NCI-H1105 treated with DMSO at 0.1 percent for 48 hours (cell line): Measurements from ENCODE around the gene SCN3A.
A peak's percentile ranks its signal among the peaks of the same experiment; 100 is the strongest.

ENCODE experiments used
- DNase-seq: peaks from one replicate; lab custom pipeline; 2025; lab: John Stamatoyannopoulos, UW

SCN3A gene

GRCh38 chr2:165191096-165191728 lies 12.6 kb downstream of the SCN3A start:
- DNase-seq: peak; percentile 44

DNA sequence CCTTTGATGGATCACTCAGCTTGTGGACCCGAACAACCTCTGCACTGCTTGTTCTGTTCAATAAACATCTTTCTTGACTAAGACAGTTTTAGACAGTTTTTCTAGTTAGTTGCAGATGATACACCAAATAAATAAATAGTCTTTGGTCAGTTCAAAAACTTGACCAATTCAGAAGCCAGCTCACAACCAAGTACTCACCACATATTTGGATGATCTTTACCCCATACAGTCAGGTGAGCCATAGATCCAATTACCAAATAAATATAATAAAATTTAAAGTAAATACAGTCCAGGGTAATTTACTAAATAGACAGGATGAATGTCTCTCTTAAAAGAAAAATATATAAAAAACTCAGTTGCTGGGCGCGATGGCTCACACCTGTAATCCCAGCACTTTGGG lies 18.2 kb downstream of the SCN3A start:
- DNase-seq: no peak

- no peak for DNase-seq
Measured at GRCh38 chr2:165182029-165182428, 21.8 kb downstream of the SCN3A start.

- no peak for DNase-seq
Measured at GRCh38 chr2:165176780-165177179, 27.1 kb downstream of the SCN3A start.

DNA sequence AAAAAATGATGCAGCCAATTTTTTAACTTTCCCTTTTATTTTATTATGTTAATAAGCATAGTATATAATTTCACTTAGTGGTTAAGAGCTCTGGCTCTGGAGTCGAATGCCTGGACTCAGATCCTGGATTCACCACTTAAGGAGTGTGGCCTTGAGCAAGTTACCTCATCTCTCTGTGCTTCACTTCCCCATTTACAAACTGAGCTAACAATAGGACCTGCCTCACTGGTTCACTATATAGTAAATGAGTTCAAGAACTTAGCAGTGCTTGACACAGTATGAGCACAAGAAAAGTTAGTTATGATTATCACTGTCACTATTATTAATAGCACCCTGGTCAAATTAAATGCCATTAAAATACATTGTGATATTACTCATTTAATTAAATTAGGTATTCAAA lies 30.6 kb downstream of the SCN3A start:
- no peak for DNase-seq

GRCh38 chr2:165164201-165164600 lies 39.6 kb downstream of the SCN3A start:
- no peak for DNase-seq

- DNase-seq: no peak
Measured at GRCh38 chr2:165163761-165164160, 40.1 kb downstream of the SCN3A start.

DNA sequence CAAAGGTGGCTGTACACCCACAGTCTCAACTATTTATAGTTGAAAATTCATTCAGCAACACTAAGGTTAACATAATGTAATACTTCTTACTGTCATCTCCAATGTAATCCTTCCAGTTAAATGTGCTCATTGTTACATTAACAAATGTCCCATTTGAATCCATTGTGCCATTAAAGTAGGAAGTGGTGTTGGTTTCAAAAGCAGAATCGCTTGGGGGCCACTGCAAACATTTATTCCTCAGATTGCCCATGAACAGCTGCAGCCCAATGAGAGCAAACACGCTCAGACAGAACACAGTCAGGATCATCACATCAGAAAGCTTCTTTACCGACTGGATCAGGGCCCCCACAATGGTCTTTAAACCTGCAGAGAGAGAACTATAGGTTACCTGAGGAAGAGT lies 41.4 kb downstream of the SCN3A start:
- no peak for DNase-seq

DNA sequence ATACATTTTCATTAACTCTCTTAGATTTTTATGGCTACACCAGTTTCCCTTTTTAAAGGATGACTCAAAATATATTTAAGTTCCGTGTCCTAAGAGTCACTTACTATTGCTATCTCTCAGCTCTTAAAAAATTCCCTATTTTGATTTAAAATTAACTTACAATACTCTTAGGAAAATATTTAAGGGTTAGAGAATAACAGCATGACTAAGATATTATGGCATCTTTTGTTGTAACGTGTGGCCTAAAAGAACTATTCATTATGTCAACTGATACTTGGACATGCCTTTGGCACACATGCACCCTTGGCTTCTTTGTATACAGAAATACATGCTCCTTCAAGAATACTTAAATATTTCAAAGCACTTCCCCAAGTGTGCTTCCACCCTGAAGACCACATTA lies 42.3 kb downstream of the SCN3A start:
- DNase-seq: no peak

- DNase-seq: no peak
Measured at GRCh38 chr2:165157160-165157559, 46.7 kb downstream of the SCN3A start.

- no peak for DNase-seq
Measured at GRCh38 chr2:165155152-165155551, 48.7 kb downstream of the SCN3A start.

DNA sequence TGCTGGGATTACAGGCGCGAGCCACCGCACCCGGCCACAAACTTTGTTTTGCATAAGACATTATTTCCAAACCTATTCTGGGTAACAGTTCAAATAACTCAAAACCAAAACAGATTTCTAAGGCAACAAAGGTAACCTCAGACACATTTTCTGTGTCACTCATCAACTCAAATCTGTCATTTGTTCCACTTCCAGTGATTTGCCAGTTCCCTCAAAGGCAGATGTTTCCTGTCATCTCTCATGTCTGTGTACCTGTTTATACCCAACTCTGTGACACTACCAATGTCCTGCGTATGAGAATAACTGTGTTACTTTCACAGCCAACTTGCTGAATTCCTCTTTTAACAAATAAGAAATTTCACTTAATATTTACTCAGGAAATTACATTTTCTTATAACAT lies 54.4 kb downstream of the SCN3A start:
- DNase-seq: no peak

GRCh38 chr2:165147186-165148045 lies 56.4 kb downstream of the SCN3A start:
- no peak for DNase-seq

GRCh38 chr2:165144315-165144714 lies 59.5 kb downstream of the SCN3A start:
- DNase-seq: no peak

- DNase-seq: no peak
Measured at GRCh38 chr2:165141601-165142354, 62.1 kb downstream of the SCN3A start.

DNA sequence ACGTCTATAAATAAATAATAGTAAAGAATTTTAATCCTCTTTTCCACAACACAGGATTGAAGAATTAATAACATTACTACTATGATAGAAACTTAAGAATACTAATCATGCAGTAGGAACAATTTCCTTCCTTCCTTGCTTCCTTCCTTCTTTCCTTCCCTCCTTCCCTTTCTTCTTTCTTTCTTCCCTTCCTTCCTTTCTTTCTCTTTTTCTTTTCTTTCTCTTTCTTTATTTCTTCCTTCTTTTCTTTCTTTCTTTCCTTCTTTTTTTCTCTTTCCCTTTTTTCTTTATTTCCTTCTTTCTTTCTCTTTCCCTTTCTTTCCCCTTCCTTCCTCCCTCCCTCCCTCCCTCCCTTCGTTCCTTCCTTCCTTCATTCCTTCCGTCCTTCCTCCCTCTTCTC lies 77.6 kb downstream of the SCN3A start:
- DNase-seq: no peak

DNA sequence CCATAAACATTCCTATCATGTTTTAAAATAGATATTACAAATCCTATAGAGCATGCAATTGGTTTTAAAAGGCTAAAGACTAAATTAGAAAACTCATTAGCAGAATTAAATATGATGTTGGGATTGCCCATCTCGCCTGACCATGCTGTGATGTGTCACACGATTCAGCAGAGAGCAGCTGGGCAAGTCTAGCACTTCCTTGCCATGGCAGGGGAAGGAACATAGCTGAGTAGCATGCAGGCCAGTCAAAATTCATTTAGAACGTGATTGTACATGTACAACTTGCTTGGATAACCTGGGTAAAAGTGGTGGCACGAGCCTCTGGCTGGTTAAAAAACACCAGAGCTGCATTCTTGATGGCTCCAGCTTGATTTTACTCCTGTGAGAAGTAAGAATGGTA lies 81.3 kb downstream of the SCN3A start:
- DNase-seq: no peak

DNA sequence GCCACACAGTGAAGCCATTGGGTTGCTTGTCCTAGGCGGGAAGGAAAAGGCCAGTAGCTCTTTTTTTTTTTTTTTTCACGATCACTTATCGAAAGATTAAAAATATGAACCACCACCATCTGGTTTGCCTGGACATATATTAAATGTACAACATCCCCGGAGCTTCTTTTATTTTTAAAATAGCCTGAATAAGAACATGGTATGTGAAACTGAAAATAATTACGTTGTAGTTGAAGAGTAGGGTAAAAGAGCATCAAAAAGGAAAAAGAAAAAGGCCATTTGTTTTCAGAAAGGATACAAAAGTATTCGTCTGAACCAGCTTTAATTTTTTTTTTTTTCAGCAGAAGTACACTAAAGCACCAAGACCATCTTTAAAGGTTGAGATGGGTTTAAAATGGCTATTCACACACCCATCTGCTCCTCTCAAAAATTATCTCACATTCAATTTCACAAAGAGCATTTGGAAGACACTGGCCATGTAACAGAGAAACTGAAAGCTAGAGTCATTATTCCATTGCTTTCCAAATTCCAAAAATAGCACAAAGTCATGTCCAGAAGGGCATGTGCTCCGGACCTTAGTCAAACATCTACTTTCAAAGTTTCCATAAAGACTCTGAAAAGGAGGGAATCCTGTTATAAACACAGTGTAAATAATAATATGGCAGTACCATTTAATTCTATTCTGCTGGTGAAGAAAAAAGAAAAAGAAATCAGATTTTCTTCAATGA lies 82.9 kb downstream of the SCN3A start:
- DNase-seq: no peak

GRCh38 chr2:165115258-165115657 lies 88.6 kb downstream of the SCN3A start:
- no peak for DNase-seq

- no peak for DNase-seq
Measured at GRCh38 chr2:165114346-165114939, 89.4 kb downstream of the SCN3A start.

DNA sequence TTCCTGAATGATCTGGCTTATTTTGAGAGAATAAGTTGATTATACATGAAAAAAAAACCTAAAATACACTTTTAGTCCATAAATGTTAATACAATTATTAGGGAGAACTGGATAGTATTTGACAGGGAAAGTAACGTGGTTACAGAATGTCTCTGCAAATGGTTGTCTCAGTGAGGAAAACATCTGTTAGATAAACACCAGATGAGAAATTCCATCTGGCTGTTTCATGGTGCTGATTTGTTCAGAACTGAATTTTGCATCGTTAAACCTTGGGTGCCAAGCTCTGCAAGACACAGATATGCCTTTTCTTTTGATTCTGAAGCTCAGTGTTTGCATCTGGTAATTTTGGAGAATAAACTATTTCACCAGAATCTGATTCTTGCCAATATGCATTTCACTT lies 90.4 kb downstream of the SCN3A start:
- DNase-seq: no peak

DNA sequence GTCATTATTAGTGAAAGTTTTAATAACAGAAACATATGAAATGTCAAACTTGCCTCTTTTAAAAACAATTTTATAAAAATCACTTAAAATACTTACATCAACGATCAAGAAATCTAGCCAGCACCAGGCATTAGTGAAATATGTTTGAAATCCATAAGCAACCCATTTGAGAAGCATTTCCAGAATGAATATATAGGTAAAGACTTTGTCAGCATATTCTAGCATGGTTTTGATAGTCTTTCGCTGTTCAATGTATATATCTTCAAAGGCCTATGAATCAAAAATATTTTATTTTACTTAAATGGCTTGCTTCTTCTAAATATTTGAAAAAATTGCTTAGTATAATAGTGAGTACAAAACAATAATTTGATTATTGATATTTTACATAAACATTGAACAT lies 91.1 kb downstream of the SCN3A start:
- no peak for DNase-seq
